Mesenchymal stem cell (in vitro differentiated cells and primary cell): ENCODE results near the gene MDM2. TPM values are rescaled to one million over a fixed set of nuclear protein-coding genes. Genes with fewer than 3 reads are reported as not detected.

Source experiments
- DNase-seq: peaks from one replicate; pipeline ENCODE4 v3.0.0-alpha.2; 2013
- H2AFZ ChIP-seq: one replicate; pipeline ENCODE4 v1.6.1; 2013; ENCODE audit warnings: low read depth, mild to moderate bottlenecking, control low read depth, inconsistent platforms, low read length, moderate library complexity
- H2AK5ac ChIP-seq: 2 replicates; pipeline ENCODE4 v1.6.1; 2013; ENCODE audit warnings: low read length, moderate library complexity, mild to moderate bottlenecking, inconsistent platforms; ENCODE audit not compliant: severe bottlenecking
- H2BK120ac ChIP-seq: one replicate; pipeline ENCODE4 v1.6.1; 2013; ENCODE audit warnings: low read depth, mild to moderate bottlenecking, inconsistent platforms, low read length, moderate library complexity
- H2BK12ac ChIP-seq, 2 experiments: one replicate each; pipeline ENCODE4 v1.6.1; 2013; ENCODE audit warnings: inconsistent platforms in 2 of 2, low read length in 2 of 2, mild to moderate bottlenecking in 2 of 2, moderate library complexity in 2 of 2, control low read depth in 1 of 2
- H2BK15ac ChIP-seq: one replicate; pipeline ENCODE4 v1.6.1; 2013; ENCODE audit warnings: mild to moderate bottlenecking, low read depth, inconsistent platforms; ENCODE audit not compliant: poor library complexity, severe bottlenecking
- H2BK5ac ChIP-seq: 2 replicates; pipeline ENCODE4 v1.6.1; 2013; ENCODE audit warnings: low read depth, mild to moderate bottlenecking, low read length, control low read depth, inconsistent platforms; ENCODE audit not compliant: poor library complexity, severe bottlenecking
- H3K14ac ChIP-seq, 2 experiments: one replicate each; pipeline ENCODE4 v1.6.1; 2013; ENCODE audit warnings: inconsistent platforms in 2 of 2, low read length in 2 of 2, control low read depth in 1 of 2, mild to moderate bottlenecking in 1 of 2, moderate library complexity in 1 of 2
- H3K18ac ChIP-seq, 2 experiments: one replicate each; pipeline ENCODE4 v1.6.1; 2013; ENCODE audit warnings: inconsistent platforms in 2 of 2, low read length in 2 of 2, control low read depth in 1 of 2, low read depth in 1 of 2, mild to moderate bottlenecking in 1 of 2
- H3K23ac ChIP-seq, 2 experiments: one replicate each; pipeline ENCODE4 v1.6.1; 2013; ENCODE audit warnings: inconsistent platforms in 2 of 2, low read length in 2 of 2, mild to moderate bottlenecking in 2 of 2, moderate library complexity in 2 of 2, control low read depth in 1 of 2
- H3K27ac ChIP-seq: 2 replicates; pipeline ENCODE4 v1.5.1; 2013; ENCODE audit warnings: mild to moderate bottlenecking, moderate library complexity, low read length, control low read depth, inconsistent platforms; ENCODE audit not compliant: poor library complexity, severe bottlenecking
- H3K27me3 ChIP-seq, 2 experiments: 2 replicates each; pipeline versions ENCODE4 v1.6.1 to v1.7.0; 2013; ENCODE audit warnings: low read length in 2 of 2, mild to moderate bottlenecking in 2 of 2, moderate library complexity in 2 of 2, control low read depth in 1 of 2, inconsistent platforms in 1 of 2; ENCODE audit not compliant: control insufficient read depth in 1 of 2, insufficient read depth in 1 of 2
- H3K36me3 ChIP-seq, 2 experiments: 2 replicates each; pipeline versions ENCODE4 v1.6.1 to v1.7.0; 2013; ENCODE audit warnings: low read length in 2 of 2, control low read depth in 1 of 2, inconsistent platforms in 1 of 2, low read depth in 1 of 2, mild to moderate bottlenecking in 1 of 2; ENCODE audit not compliant: insufficient read depth in 2 of 2, control insufficient read depth in 1 of 2
- H3K4ac ChIP-seq, 2 experiments: one replicate each; pipeline ENCODE4 v1.6.1; 2013; ENCODE audit warnings: inconsistent platforms in 2 of 2, low read length in 2 of 2, mild to moderate bottlenecking in 2 of 2, moderate library complexity in 2 of 2, control low read depth in 1 of 2, low read depth in 1 of 2
- H3K4me1 ChIP-seq: 2 replicates; pipeline ENCODE4 v1.6.1; 2013; ENCODE audit warnings: low read depth, low read length, control low read depth; ENCODE audit not compliant: control insufficient read depth, insufficient read depth
- H3K4me2 ChIP-seq: 2 replicates; pipeline ENCODE4 v1.6.1; 2013; ENCODE audit warnings: low read length, mild to moderate bottlenecking, inconsistent platforms; ENCODE audit not compliant: poor library complexity, severe bottlenecking
- H3K4me3 ChIP-seq, 2 experiments: 2 replicates each; pipeline versions ENCODE4 v1.5.1 to v1.7.0; 2013; ENCODE audit warnings: low read length in 2 of 2, mild to moderate bottlenecking in 2 of 2, control low read depth in 1 of 2, low read depth in 1 of 2; ENCODE audit not compliant: insufficient read depth in 1 of 2
- H3K79me1 ChIP-seq: replicated peaks from 2 replicates; pipeline ENCODE4 v1.6.1; 2013; ENCODE audit warnings: mild to moderate bottlenecking, control low read depth, low read length, inconsistent platforms; ENCODE audit not compliant: poor library complexity, severe bottlenecking
- H3K9ac ChIP-seq: 2 replicates; pipeline ENCODE4 v1.7.0; 2013; ENCODE audit warnings: mild to moderate bottlenecking, low read length, moderate library complexity
- H3K9me3 ChIP-seq: 2 replicates; pipeline ENCODE4 v1.7.0; 2013; ENCODE audit warnings: mild to moderate bottlenecking, low read length; ENCODE audit not compliant: control insufficient read depth
- H4K8ac ChIP-seq: one replicate; pipeline ENCODE4 v1.6.1; 2013; ENCODE audit warnings: inconsistent platforms, mild to moderate bottlenecking, low read length, moderate library complexity
- H4K91ac ChIP-seq: one replicate; pipeline ENCODE4 v1.6.1; 2013; ENCODE audit warnings: mild to moderate bottlenecking, low read length, inconsistent platforms
- WGBS: methylation state at CpG from one replicate; pipeline ENCODE4 v1.1.7; 2013; ENCODE audit warnings: mixed read lengths; 5-methylcytosine and 5-hydroxymethylcytosine counted together
- polyA plus RNA-seq, 2 experiments: library from polyadenylated mRNA; stranded (reverse); fragments of 200-250 nt; gene quantifications; one replicate each; pipeline ENCODE4 v1.2.3, GENCODE V29; 2013

The MDM2 gene
- 95.3 TPM for polyA plus RNA-seq (2013, experiment 1 of 2)
- polyA plus RNA-seq (2013, experiment 2 of 2) = 102 TPM

DNA sequence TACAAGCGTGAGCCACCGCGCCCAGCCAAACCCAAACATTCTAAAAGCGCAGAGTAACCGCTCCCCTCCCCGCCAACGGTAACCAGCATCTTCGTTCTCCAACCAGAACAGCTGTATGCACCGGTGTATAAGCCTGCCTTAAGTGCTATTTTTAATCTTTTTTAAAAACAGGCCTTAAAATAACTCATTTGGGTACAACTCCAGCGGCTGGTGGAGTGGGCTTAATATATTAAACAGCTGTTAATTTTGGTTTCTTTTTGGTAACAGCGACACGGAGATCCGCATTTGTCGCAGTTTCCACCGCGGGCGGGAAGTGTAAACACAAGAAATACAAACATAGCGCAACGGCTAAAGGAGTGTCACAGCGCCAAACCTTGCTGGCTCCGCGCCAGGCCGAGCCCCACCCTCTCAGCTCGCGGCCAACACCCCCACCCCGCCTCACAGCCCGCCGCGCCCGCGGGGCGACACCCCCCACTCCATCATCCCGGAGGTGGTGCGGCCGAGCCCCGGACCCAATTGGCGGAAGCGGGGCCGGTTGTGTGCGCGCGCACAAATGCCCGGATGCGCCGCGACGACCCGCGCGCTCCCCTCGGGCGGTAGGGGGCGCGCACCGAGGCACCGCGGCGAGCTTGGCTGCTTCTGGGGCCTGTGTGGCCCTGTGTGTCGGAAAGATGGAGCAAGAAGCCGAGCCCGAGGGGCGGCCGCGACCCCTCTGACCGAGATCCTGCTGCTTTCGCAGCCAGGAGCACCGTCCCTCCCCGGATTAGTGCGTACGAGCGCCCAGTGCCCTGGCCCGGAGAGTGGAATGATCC, at the start of gene MDM2:
Gene MDM2, plus strand, starts transcription at position 602 of the 812 bp plus-strand sequence. CDS start 301 bp downstream, outside the sequence.
- Histone ChIP-seq H2BK12ac (peak within 1 kb of the TSS; percentile 50 to 82), H3K36me3 (peaks cover 9 to 38% of the 10 kb centered on the region in 2 experiments), H3K23ac (peak within 1 kb of the TSS; percentile 87 to 97), H3K9me3 (peaks cover 4% of the 10 kb centered on the region), H2AK5ac (peak within 1 kb of the TSS; percentile 95), H3K4me2 (peak within 1 kb of the TSS; percentile 86), H3K4ac (peak within 1 kb of the TSS; percentile 96 to 100), H2BK15ac (peak within 1 kb of the TSS; percentile 77), H3K27me3 (no peaks in the 10 kb centered on the region), H3K18ac (peak within 1 kb of the TSS; percentile 97 to 98), H3K14ac (peak within 1 kb of the TSS in 1 of 2 experiments; percentile 96), H2BK5ac (peak within 1 kb of the TSS; percentile 99), H2BK120ac (peak within 1 kb of the TSS; percentile 99), H4K91ac (peak within 1 kb of the TSS; percentile 98), H3K4me3 (peak within 1 kb of the TSS; percentile 87 to 98), H4K8ac (peak within 1 kb of the TSS; percentile 99), H3K4me1 (peaks cover 8% of the 10 kb centered on the region), H3K9ac (peak within 1 kb of the TSS; percentile 100), H3K79me1 (no peaks in the 10 kb centered on the region), H2AFZ (peak within 1 kb of the TSS; percentile 71), H3K27ac (peak within 1 kb of the TSS; percentile 100)
- DNase-seq = peak; percentile 88
- WGBS = under 1% methylated on average over 45 of the region's 72 CpGs

GRCh38 chr12:68759852-68760251, 48.1 kb upstream of the MDM2 start:
- no peak overlapping the region for H4K8ac ChIP-seq
- H3K27me3 ChIP-seq = no peaks in the 10 kb centered on the region
- no peak overlapping the region for H2AK5ac ChIP-seq
- H3K18ac ChIP-seq = no peak overlapping the region
- no peak overlapping the region for H4K91ac ChIP-seq
- no peak overlapping the region for H3K23ac ChIP-seq
- no peak for DNase-seq
- H3K4me1 ChIP-seq = no peaks in the 10 kb centered on the region
- no peaks in the 10 kb centered on the region for H3K9me3 ChIP-seq
- H3K14ac ChIP-seq = no peak overlapping the region
- 100% methylated on average over 3 of the region's 5 CpGs for WGBS
- no peak overlapping the region for H2BK12ac ChIP-seq
- H3K4ac ChIP-seq = no peak overlapping the region
- H3K27ac ChIP-seq = no peak overlapping the region
- no peak overlapping the region for H2AFZ ChIP-seq
- no peak overlapping the region for H3K4me2 ChIP-seq
- no peak overlapping the region for H2BK5ac ChIP-seq
- no peak overlapping the region for H3K9ac ChIP-seq
- no peaks in the 10 kb centered on the region for H3K79me1 ChIP-seq
- no peak overlapping the region for H3K4me3 ChIP-seq
- no peak overlapping the region for H2BK120ac ChIP-seq
- peaks cover 9 to 74% of the 10 kb centered on the region in 2 experiments for H3K36me3 ChIP-seq
- no peak overlapping the region for H2BK15ac ChIP-seq

DNA sequence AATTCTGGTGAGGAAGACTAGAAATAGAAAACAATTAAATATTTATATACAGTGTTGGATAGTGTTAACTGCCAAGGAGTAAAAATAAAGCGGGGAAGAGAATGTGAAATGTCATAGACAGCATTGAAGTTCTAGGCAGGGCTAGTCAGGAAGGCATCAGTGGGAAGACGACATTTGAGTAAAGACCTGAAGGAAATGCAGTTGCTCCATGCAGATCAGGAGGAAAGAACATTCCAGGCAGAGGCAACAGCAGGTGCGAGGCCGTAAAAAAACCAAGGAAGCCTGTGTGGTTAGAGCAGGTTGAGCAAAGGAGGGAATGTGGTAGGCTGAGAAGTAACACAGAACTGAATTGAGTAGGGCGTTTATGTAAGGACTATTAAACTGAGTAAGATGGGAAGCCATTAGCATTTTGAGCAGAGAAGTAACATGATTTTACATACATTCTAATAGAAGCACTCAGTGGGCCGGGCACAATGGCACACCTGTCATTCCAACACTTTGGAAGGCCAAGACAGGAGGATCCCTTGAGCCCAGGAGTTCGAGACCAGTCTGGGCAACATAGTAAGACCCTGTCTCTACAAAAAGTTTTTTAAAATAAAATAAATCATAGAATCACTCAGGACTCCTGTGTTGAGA, 47.1 kb upstream of the MDM2 start:
- H3K14ac ChIP-seq = no peak overlapping the region
- H2BK5ac ChIP-seq = no peak overlapping the region
- no peak overlapping the region for H2BK12ac ChIP-seq
- no peak overlapping the region for H3K4me3 ChIP-seq
- H2AFZ ChIP-seq = no peak overlapping the region
- no peaks in the 10 kb centered on the region for H3K79me1 ChIP-seq
- H3K4ac ChIP-seq = no peak overlapping the region
- no peak overlapping the region for H3K9ac ChIP-seq
- no peak overlapping the region for H3K27ac ChIP-seq
- H3K4me2 ChIP-seq = no peak overlapping the region
- WGBS = 97% methylated on average over 7 of the region's 7 CpGs
- no peak overlapping the region for H2BK15ac ChIP-seq
- H4K8ac ChIP-seq = no peak overlapping the region
- no peak overlapping the region for H3K18ac ChIP-seq
- no peak overlapping the region for H4K91ac ChIP-seq
- DNase-seq = no peak
- H2BK120ac ChIP-seq = no peak overlapping the region
- no peaks in the 10 kb centered on the region for H3K27me3 ChIP-seq
- no peak overlapping the region for H3K23ac ChIP-seq
- H2AK5ac ChIP-seq = no peak overlapping the region
- H3K4me1 ChIP-seq = no peaks in the 10 kb centered on the region
- H3K9me3 ChIP-seq = no peaks in the 10 kb centered on the region
- peaks cover 9 to 63% of the 10 kb centered on the region in 2 experiments for H3K36me3 ChIP-seq

GRCh38 chr12:68761442-68761812, 46.5 kb upstream of the MDM2 start:
- no peaks in the 10 kb centered on the region for H3K79me1 ChIP-seq
- no peak overlapping the region for H3K27ac ChIP-seq
- no peak overlapping the region for H3K4me3 ChIP-seq
- H3K36me3 ChIP-seq = peaks cover 9 to 60% of the 10 kb centered on the region in 2 experiments
- no peak overlapping the region for H2BK12ac ChIP-seq
- H3K27me3 ChIP-seq = no peaks in the 10 kb centered on the region
- no peak overlapping the region for H2BK5ac ChIP-seq
- H2AFZ ChIP-seq = no peak overlapping the region
- 96% methylated on average over 3 of the region's 3 CpGs for WGBS
- no peak overlapping the region for H3K14ac ChIP-seq
- DNase-seq = no peak
- H2AK5ac ChIP-seq = no peak overlapping the region
- no peak overlapping the region for H4K8ac ChIP-seq
- no peak overlapping the region for H3K9ac ChIP-seq
- H3K4me2 ChIP-seq = no peak overlapping the region
- H3K23ac ChIP-seq = no peak overlapping the region
- no peak overlapping the region for H2BK15ac ChIP-seq
- H3K4me1 ChIP-seq = no peaks in the 10 kb centered on the region
- no peak overlapping the region for H3K18ac ChIP-seq
- H2BK120ac ChIP-seq = no peak overlapping the region
- H3K4ac ChIP-seq = no peak overlapping the region
- H3K9me3 ChIP-seq = no peaks in the 10 kb centered on the region
- H4K91ac ChIP-seq = no peak overlapping the region
